ENCODE results near the gene RUNDC1.

DNA sequence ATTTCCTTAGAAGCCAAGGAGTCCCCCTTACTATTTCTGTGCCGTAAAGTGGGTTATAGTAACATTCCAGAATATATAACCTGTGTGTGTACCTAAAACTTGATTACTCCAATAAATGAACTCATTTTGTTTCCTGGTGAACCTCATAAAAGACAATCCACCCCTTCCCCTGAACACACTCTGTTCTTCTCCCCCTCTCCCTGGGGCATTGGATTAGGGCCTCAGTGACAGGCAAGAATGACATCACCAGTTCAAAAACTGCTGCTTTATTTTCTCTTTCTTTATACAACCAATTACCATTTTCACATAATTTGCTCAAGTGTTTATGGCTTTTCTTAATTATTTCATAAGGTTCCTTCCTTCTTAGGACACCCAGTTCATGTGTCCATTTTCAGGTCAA, 33.6 kb upstream of the RUNDC1 start:
- no peak for TF ChIP-seq EP300 (conservative IDR thresholded peaks at IDR 0.05; ENCODE audit: poor library complexity, severe bottlenecking)
- no peak for TF ChIP-seq EZH2 (IDR thresholded peaks at IDR 0.05; ENCODE audit: borderline replicate concordance, insufficient read depth, low read length, poor library complexity, severe bottlenecking)
- TF ChIP-seq, protein P1, sequence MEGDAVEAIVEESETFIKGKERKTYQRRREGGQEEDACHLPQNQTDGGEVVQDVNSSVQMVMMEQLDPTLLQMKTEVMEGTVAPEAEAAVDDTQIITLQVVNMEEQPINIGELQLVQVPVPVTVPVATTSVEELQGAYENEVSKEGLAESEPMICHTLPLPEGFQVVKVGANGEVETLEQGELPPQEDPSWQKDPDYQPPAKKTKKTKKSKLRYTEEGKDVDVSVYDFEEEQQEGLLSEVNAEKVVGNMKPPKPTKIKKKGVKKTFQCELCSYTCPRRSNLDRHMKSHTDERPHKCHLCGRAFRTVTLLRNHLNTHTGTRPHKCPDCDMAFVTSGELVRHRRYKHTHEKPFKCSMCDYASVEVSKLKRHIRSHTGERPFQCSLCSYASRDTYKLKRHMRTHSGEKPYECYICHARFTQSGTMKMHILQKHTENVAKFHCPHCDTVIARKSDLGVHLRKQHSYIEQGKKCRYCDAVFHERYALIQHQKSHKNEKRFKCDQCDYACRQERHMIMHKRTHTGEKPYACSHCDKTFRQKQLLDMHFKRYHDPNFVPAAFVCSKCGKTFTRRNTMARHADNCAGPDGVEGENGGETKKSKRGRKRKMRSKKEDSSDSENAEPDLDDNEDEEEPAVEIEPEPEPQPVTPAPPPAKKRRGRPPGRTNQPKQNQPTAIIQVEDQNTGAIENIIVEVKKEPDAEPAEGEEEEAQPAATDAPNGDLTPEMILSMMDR (IDR thresholded peaks at IDR 0.05; ENCODE audit: poor library complexity, severe bottlenecking) = no peak
- TF ChIP-seq POLR2AphosphoS5 (IDR thresholded peaks at IDR 0.05) = no peak

All from neural cell (in vitro differentiated cells).